ENCODE results near the gene ART5. TPM values are rescaled to one million over a fixed set of nuclear protein-coding genes. Genes with fewer than 3 reads are reported as not detected.
"Not testable (repeated sequence)": the region's sequence is repeated elsewhere in the genome, so short reads cannot be mapped to it uniquely, and the experiment has no call there.

Gene ART5
- polyA plus RNA-seq, 1 donor: 4.1 TPM

GRCh38 chr11:3616721-3617460 lies 24.9 kb downstream of the ART5 start:
- no peak for DNase-seq

- no peak for DNase-seq
Measured at GRCh38 chr11:3615998-3616397, 25.8 kb downstream of the ART5 start.

GRCh38 chr11:3614742-3615171 lies 27.0 kb downstream of the ART5 start:
- DNase-seq: no peak

- DNase-seq: no peak
Measured at GRCh38 chr11:3613998-3614741, 27.6 kb downstream of the ART5 start.

GRCh38 chr11:3611976-3612678 lies 29.7 kb downstream of the ART5 start:
- DNase-seq: no peak

- DNase-seq: no peak
Measured at GRCh38 chr11:3610846-3611245, 30.9 kb downstream of the ART5 start.

GRCh38 chr11:3609416-3610265 lies 32.2 kb downstream of the ART5 start:
- no peak for DNase-seq

- no peak for DNase-seq
Measured at GRCh38 chr11:3605771-3606203, 36.0 kb downstream of the ART5 start.

- DNase-seq: no peak
Measured at GRCh38 chr11:3605283-3605662, 36.5 kb downstream of the ART5 start.

- no peak for DNase-seq
Measured at GRCh38 chr11:3604167-3604566, 37.6 kb downstream of the ART5 start.

- DNase-seq: not testable (repeated sequence)
Measured at GRCh38 chr11:3600201-3600600, 41.6 kb downstream of the ART5 start.

GRCh38 chr11:3597743-3598142 lies 44.0 kb downstream of the ART5 start:
- not testable (repeated sequence) for DNase-seq

GRCh38 chr11:3591326-3591725 lies 50.5 kb downstream of the ART5 start:
- DNase-seq: not testable (repeated sequence)

GRCh38 chr11:3590193-3590592 lies 51.6 kb downstream of the ART5 start:
- not testable (repeated sequence) for DNase-seq

GRCh38 chr11:3588776-3589175 lies 53.0 kb downstream of the ART5 start:
- not testable (repeated sequence) for DNase-seq

Other genes with a start within 250 kb of the ART5 start
- gene ART1, start 3.1 kb upstream of the ART5 start, polyA plus RNA-seq (ENCODE audit: insufficient read length): 7.6 TPM
- gene CHRNA10, start 29.4 kb upstream of the ART5 start, polyA plus RNA-seq (ENCODE audit: insufficient read length): 5.6 TPM
- gene NUP98, start 155.6 kb upstream of the ART5 start, polyA plus RNA-seq (ENCODE audit: insufficient read length): 40.1 TPM
- gene PGAP2, start 166.6 kb upstream of the ART5 start, polyA plus RNA-seq (ENCODE audit: insufficient read length): 25.3 TPM
- gene RHOG, start 199.0 kb upstream of the ART5 start, polyA plus RNA-seq (ENCODE audit: insufficient read length): 25.0 TPM
- gene STIM1, start 213.7 kb upstream of the ART5 start, polyA plus RNA-seq (ENCODE audit: insufficient read length): 121 TPM